Kidney epithelial cell (primary cell): ENCODE data around the gene CFAP46. TPM values are rescaled to one million over a fixed set of nuclear protein-coding genes. Genes with fewer than 3 reads are reported as not detected.
A peak's percentile ranks its signal among the peaks of the same experiment; 100 is the strongest.

ENCODE experiments used
- DNase-seq: peaks from one replicate; pipeline ENCODE4 v3.0.0-alpha.2; 2010; ENCODE audit warnings: low read depth
- H3K27me3 ChIP-seq: 2 replicates; pipeline ENCODE4 v1.6.0; 2011; ENCODE audit warnings: low read length; ENCODE audit not compliant: control insufficient read depth, insufficient read depth
- H3K36me3 ChIP-seq: 2 replicates; pipeline ENCODE4 v1.5.1; 2011; ENCODE audit warnings: low read length; ENCODE audit not compliant: control insufficient read depth, insufficient read depth
- H3K4me3 ChIP-seq: 2 replicates; pipeline ENCODE4 v1.5.1; 2011; ENCODE audit warnings: low read depth, mild to moderate bottlenecking, control low read depth, low read length
- CTCF ChIP-seq: IDR thresholded peaks from 2 replicates; pipeline ENCODE4 v1.5.1; 2011; ENCODE audit warnings: mild to moderate bottlenecking, moderate library complexity, low read length, control low read depth, inconsistent platforms; ENCODE audit not compliant: insufficient read depth, poor library complexity, severe bottlenecking
- total RNA-seq: library from RNA; depleted of rRNA; stranded (reverse); fragments of >200 nt; gene quantifications from 2 replicates; pipeline ENCODE4 v1.2.3, GENCODE V29; 2015

CFAP46 gene
- total RNA-seq, 1 donor from 2014 or later = 5.1 TPM

DNA sequence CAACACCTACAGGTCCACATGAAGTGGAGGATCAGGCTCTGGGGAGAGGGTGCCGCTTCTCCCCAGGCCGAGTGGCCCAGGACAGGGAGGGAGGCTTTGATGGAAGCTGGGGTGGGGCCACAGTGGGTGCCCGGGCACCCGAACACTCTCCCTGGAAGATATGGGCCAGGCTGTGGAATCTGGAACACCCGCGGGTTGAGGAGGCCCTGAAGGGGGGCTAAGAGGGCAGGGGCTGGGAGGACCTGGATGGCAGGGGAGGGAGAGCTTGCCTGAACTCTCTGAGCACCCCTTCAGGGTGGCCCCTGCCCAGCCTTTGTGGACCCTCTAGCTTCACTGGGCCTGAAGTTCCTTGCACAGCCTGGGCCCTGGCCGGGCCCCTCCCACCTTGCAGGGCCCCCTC, 151.9 kb downstream of the CFAP46 start:
- no peak for TF ChIP-seq CTCF
- Histone ChIP-seq H3K36me3 (no peaks in the 10 kb centered on the region), H3K27me3 (peaks cover 82% of the 10 kb centered on the region), H3K4me3 (no peak overlapping the region)
- no peak for DNase-seq

GRCh38 chr10:132789659-132790148, 152.7 kb downstream of the CFAP46 start:
- Histone ChIP-seq H3K36me3 (no peaks in the 10 kb centered on the region), H3K27me3 (peaks cover 84% of the 10 kb centered on the region), H3K4me3 (no peak overlapping the region)
- TF ChIP-seq CTCF = no peak
- no peak for DNase-seq

GRCh38 chr10:132788831-132789219, 153.5 kb downstream of the CFAP46 start:
- no peak for TF ChIP-seq CTCF
- Histone ChIP-seq H3K27me3 (peaks cover 85% of the 10 kb centered on the region), H3K36me3 (no peaks in the 10 kb centered on the region), H3K4me3 (no peak overlapping the region)
- no peak for DNase-seq

GRCh38 chr10:132788180-132788830, 154.1 kb downstream of the CFAP46 start:
- DNase-seq = no peak
- Histone ChIP-seq H3K27me3 (peaks cover 84% of the 10 kb centered on the region), H3K4me3 (peak overlapping the region; percentile 24), H3K36me3 (no peaks in the 10 kb centered on the region)
- peak; percentile 33 for TF ChIP-seq CTCF

DNA sequence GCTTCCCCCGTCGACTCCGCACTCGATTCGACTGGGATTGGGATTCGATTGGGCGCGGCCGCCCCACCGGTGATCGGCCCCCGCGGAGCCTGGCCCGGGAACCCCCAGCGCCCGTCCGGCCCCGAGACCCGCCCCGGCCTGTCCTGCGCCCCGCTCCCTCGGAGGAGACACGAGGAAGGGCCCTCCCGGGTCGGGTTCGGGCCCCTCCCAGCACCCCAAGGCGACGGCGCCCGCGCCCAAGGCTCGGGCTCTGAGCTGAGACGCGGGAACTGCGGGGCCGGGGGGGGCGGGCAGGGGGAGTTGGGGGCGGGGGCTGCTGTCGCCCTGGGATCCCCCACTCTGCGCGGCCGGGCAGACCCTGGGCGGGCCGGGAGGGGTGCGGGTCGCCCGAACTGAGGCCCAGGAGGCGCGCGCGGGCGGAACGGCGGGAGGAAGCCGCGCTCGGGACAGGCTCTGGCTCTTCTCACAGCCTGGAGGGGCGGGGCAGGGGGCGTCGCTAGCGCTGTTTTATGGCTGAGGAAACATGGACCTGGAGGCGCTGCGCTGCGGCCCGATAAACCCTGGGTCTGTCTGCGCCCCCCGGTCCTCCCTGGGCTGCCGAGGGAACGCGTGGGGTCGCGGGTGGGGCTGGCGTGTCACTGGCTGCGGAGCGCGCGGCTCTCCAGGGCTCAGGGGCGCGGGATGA, 154.7 kb downstream of the CFAP46 start:
- DNase-seq = no peak
- Histone ChIP-seq H3K4me3 (peak overlapping the region; percentile 24), H3K27me3 (peaks cover 80% of the 10 kb centered on the region), H3K36me3 (no peaks in the 10 kb centered on the region)
- no peak for TF ChIP-seq CTCF

- DNase-seq = no peak
- Histone ChIP-seq H3K27me3 (peaks cover 79% of the 10 kb centered on the region), H3K4me3 (no peak overlapping the region), H3K36me3 (no peaks in the 10 kb centered on the region)
- no peak for TF ChIP-seq CTCF
Measured at GRCh38 chr10:132786884-132787494, 155.4 kb downstream of the CFAP46 start.
